Keratinocyte (primary cell): ENCODE measurements around the gene PDE10A.

Experiments used
- CTCF ChIP-seq, 3 experiments: IDR thresholded peaks in 1 of 3; conservative IDR thresholded peaks in 1 of 3; optimal IDR thresholded peaks in 1 of 3; 2 replicates in 2 of 3; 3 replicates in 1 of 3; pipeline versions ENCODE3 to v1.5.1; 2011; ENCODE audit warnings: low read length in 3 of 3, mild to moderate bottlenecking in 3 of 3, moderate library complexity in 2 of 3, control low read depth in 1 of 3, inconsistent platforms in 1 of 3; ENCODE audit not compliant: insufficient read depth in 2 of 3; ENCODE audit errors: extremely low read depth in 1 of 3
- EZH2 ChIP-seq: IDR thresholded peaks from one replicate; pipeline ENCODE4 v1.6.1; 2012; ENCODE audit warnings: inconsistent platforms, mild to moderate bottlenecking, low read length, moderate library complexity

GRCh38 chr6:165404296-165404695, 258.7 kb downstream of the PDE10A start:
- TF ChIP-seq CTCF (optimal IDR thresholded peaks at IDR 0.05 in 1 of 3, IDR thresholded peaks at IDR 0.05 in 1 of 3, conservative IDR thresholded peaks at IDR 0.05 in 1 of 3; ENCODE audit: extremely low read depth in 1 of 3, insufficient read depth in 2 of 3, low read length in 3 of 3) (no peak), EZH2 (no peak)
